HCT116 (cell line): Measurements from ENCODE around the gene C1QTNF2. TPM values are rescaled to one million over a fixed set of nuclear protein-coding genes. Genes with fewer than 3 reads are reported as not detected.

Source experiments
- ATAC-seq: fragments of 200-7000 bp; cut with Tn5 transposase; 2 replicates; pipeline ENCODE4 v1.9.1; 2020; ENCODE audit warnings: mild to moderate bottlenecking, moderate library complexity
- BruUV-seq: library from RNA; stranded (reverse); fragments of 400-500 nt; replicated peaks from 2 replicates; lab custom pipeline; 2021; lab: Mats Ljungman, UMichigan
- CTCF ChIA-PET: fragments of 300-600 bp; sonication (Branson Sonifier 250); formaldehyde crosslinking; loops from one replicate; lab custom pipeline; 2021; ENCODE audit warnings: antibody characterized with exemption; lab: Charles Lee
- POLR2A ChIA-PET: fragments of 300-600, 350-600 bp; sonication (Branson Sonifier 250); formaldehyde crosslinking; loops from one replicate; lab custom pipeline; 2021; ENCODE audit warnings: antibody characterized with exemption; lab: Charles Lee
- RAD21 ChIA-PET, 2 experiments: fragments of 300-600 bp; sonication (Branson Sonifier 250); formaldehyde crosslinking; loops; one replicate each; lab custom pipeline; 2023; ENCODE audit warnings: low total read pairs in 2 of 2; ENCODE audit not compliant: uncharacterized antibody in 2 of 2, unreplicated experiment in 2 of 2, low non-redundant PET in 1 of 2; lab: Charles Lee
- DNase-seq: peaks from one replicate; pipeline ENCODE4 v3.0.0-alpha.2; 2010; ENCODE audit warnings: low read depth, low spot score
- H2AFZ ChIP-seq: fragments of 200-600 bp; shearing (Covaris generic), sonication (generic); 2 replicates; pipeline ENCODE4 v1.6.1; 2017; ENCODE audit warnings: low read depth, mixed run types, mixed read lengths, antibody characterized with exemption, low read length; ENCODE audit not compliant: poor library complexity, severe bottlenecking
- H3K27ac ChIP-seq: 2 replicates; pipeline ENCODE4 v1.5.1; 2012; ENCODE audit warnings: low read depth, low read length
- H3K27me3 ChIP-seq: fragments of 200-600 bp; sonication (generic); 2 replicates; pipeline ENCODE4 v1.6.1; 2016; ENCODE audit warnings: mixed run types, low read length, mixed read lengths; ENCODE audit not compliant: insufficient read depth
- H3K36me3 ChIP-seq, 2 experiments: fragments of 200-500 bp in 1 of 2; fragments of 200-600 bp in 1 of 2; sonication (Bioruptor generic) in 1 of 2; sonication (generic) in 1 of 2; 2 replicates each; pipeline versions ENCODE4 v1.5.1 to v1.6.1; 2014 to 2016; ENCODE audit warnings: low read length in 2 of 2, inconsistent platforms in 1 of 2, mixed read lengths in 1 of 2, mixed run types in 1 of 2; ENCODE audit not compliant: insufficient read depth in 2 of 2, control insufficient read depth in 1 of 2
- H3K4me1 ChIP-seq, 2 experiments: fragments of 200-600 bp in 1 of 2; sonication (generic) in 1 of 2; 2 replicates each; pipeline versions ENCODE4 v1.5.1 to v1.6.1; 2012 to 2017; ENCODE audit warnings: low read length in 2 of 2, inconsistent platforms in 1 of 2, mild to moderate bottlenecking in 1 of 2, mixed read lengths in 1 of 2, mixed run types in 1 of 2, moderate library complexity in 1 of 2; ENCODE audit not compliant: insufficient read depth in 2 of 2, control insufficient read depth in 1 of 2
- H3K4me2 ChIP-seq: fragments of 200-600 bp; sonication (generic); 2 replicates; pipeline ENCODE4 v1.6.1; 2017; ENCODE audit warnings: mixed run types, low read length, mixed read lengths
- H3K4me3 ChIP-seq, 2 experiments: fragments of 200-600 bp in 1 of 2; sonication (generic) in 1 of 2; replicated peaks in 1 of 2; 2 replicates each; pipeline ENCODE4 v1.5.1; 2011 to 2016; ENCODE audit warnings: low read length in 2 of 2, control low read depth in 1 of 2, low read depth in 1 of 2, mild to moderate bottlenecking in 1 of 2, mixed read lengths in 1 of 2, mixed run types in 1 of 2
- H3K79me2 ChIP-seq: fragments of 200-600 bp; sonication (generic); 2 replicates; pipeline ENCODE4 v1.6.1; 2017; ENCODE audit warnings: mild to moderate bottlenecking, mixed run types, low read length, moderate library complexity, mixed read lengths; ENCODE audit not compliant: insufficient read depth
- H3K9ac ChIP-seq: fragments of 200-600 bp; sonication (generic); 2 replicates; pipeline ENCODE4 v1.6.1; 2016; ENCODE audit warnings: low read length, mixed read lengths
- H3K9me2 ChIP-seq: fragments of 200-600 bp; sonication (generic), shearing (Covaris generic); 2 replicates; pipeline ENCODE4 v1.6.1; 2017; ENCODE audit warnings: mixed run types, mild to moderate bottlenecking, moderate library complexity; ENCODE audit not compliant: insufficient read depth
- H3K9me3 ChIP-seq, 2 experiments: fragments of 200-500 bp in 1 of 2; fragments of 200-600 bp in 1 of 2; sonication (Bioruptor generic) in 1 of 2; sonication (generic) in 1 of 2; 2 replicates each; pipeline ENCODE4 v1.6.1; 2014 to 2017; ENCODE audit warnings: low read length in 2 of 2, mixed read lengths in 2 of 2, inconsistent platforms in 1 of 2, low read depth in 1 of 2, mild to moderate bottlenecking in 1 of 2, mixed run types in 1 of 2, moderate library complexity in 1 of 2; ENCODE audit not compliant: control insufficient read depth in 1 of 2, insufficient read depth in 1 of 2
- H4K20me1 ChIP-seq: fragments of 200-600 bp; sonication (generic), shearing (Covaris generic); 2 replicates; pipeline ENCODE4 v1.6.1; 2017; ENCODE audit warnings: mixed run types, mild to moderate bottlenecking, moderate library complexity; ENCODE audit not compliant: insufficient read depth
- CEBPB ChIP-seq: IDR thresholded peaks from 2 replicates; pipeline ENCODE4 v1.6.1; 2012; ENCODE audit warnings: low read depth
- CTCF ChIP-seq, 3 experiments: fragments of 200-600 bp in 1 of 3; sonication (generic) in 1 of 3; IDR thresholded peaks in 2 of 3; conservative IDR thresholded peaks in 1 of 3; 2 replicates each; pipeline ENCODE4 v1.5.1; 2012 to 2017; ENCODE audit warnings: low read depth in 2 of 3, low read length in 2 of 3, antibody characterized with exemption in 1 of 3, borderline replicate concordance in 1 of 3, control low read depth in 1 of 3, mild to moderate bottlenecking in 1 of 3, mixed read lengths in 1 of 3, mixed run types in 1 of 3, moderate library complexity in 1 of 3; ENCODE audit not compliant: insufficient read depth in 1 of 3
- EGR1 ChIP-seq: IDR thresholded peaks from 2 replicates; pipeline ENCODE4 v1.6.1; 2012; ENCODE audit warnings: low read depth
- EZH2 ChIP-seq: fragments of 200-600 bp; sonication (generic); IDR thresholded peaks from 2 replicates; pipeline ENCODE4 v1.6.1; 2017; ENCODE audit warnings: antibody characterized with exemption, mixed run types
- JUND ChIP-seq: IDR thresholded peaks from 2 replicates; pipeline ENCODE4 v1.6.1; 2012
- MAX ChIP-seq: IDR thresholded peaks from 2 replicates; pipeline ENCODE4 v1.6.1; 2012
- TCF7L2 ChIP-seq: IDR thresholded peaks from 2 replicates; pipeline ENCODE4 v1.7.0; 2011; ENCODE audit warnings: borderline replicate concordance, inconsistent platforms; ENCODE audit not compliant: insufficient read depth, insufficient read length; ENCODE audit errors: extremely low read depth
- ZBTB33 ChIP-seq: IDR thresholded peaks from 2 replicates; pipeline ENCODE4 v1.6.1; 2011; ENCODE audit warnings: mild to moderate bottlenecking, low read length, moderate library complexity; ENCODE audit not compliant: insufficient replicate concordance; ENCODE audit errors: extremely low read depth
- ZFX ChIP-seq: fragments of 450-650 bp; IDR thresholded peaks from 2 replicates; pipeline ENCODE4 v1.6.1; 2017
- intact Hi-C: fragments of 100-400 bp; cut with micrococcal nuclease; formaldehyde crosslinking; loops from 2 replicates; pipeline ENCODE4 v1.10.0; 2022
- total RNA-seq: library from RNA; stranded (reverse); gene quantifications from one replicate; pipeline ENCODE4 v1.2.1, GENCODE V29; 2021; ENCODE audit not compliant: unreplicated experiment

The C1QTNF2 gene
- total RNA-seq, 1 experiment from 2014 or later = 0.15 TPM

GRCh38 chr5:160377651-160378050 is 7.2 kb upstream of the C1QTNF2 start:
- Histone ChIP-seq H3K27ac (no peak overlapping the region), H4K20me1 (no peaks in the 10 kb centered on the region), H3K27me3 (peaks cover 34% of the 10 kb centered on the region), H3K9me3 (no peaks in the 10 kb centered on the region), H3K4me3 (no peak overlapping the region), H3K36me3 (no peaks in the 10 kb centered on the region), H3K9ac (no peak overlapping the region), H2AFZ (no peak overlapping the region), H3K4me2 (no peak overlapping the region), H3K9me2 (no peaks in the 10 kb centered on the region), H3K4me1 (no peaks in the 10 kb centered on the region), H3K79me2 (no peaks in the 10 kb centered on the region)
- ChIA-PET RAD21 (interaction anchor here in 1 of 2 experiments (0.5 kb wide), 1 partner anchor 133 kb away, joined by 7 read pairs; no protein-coding TSS in a partner anchor), CTCF (interaction anchor here (1.7 kb wide), 1 partner anchor 14 kb away, joined by 6 read pairs; no protein-coding TSS in a partner anchor), POLR2A (no interaction called here)
- TF ChIP-seq JUND = no peak
- no peak for TF ChIP-seq TCF7L2
- TF ChIP-seq ZFX = no peak
- TF ChIP-seq EZH2 = no peak
- no peak for TF ChIP-seq MAX
- no peak for TF ChIP-seq EGR1
- no peak for TF ChIP-seq CEBPB
- no peak for TF ChIP-seq ZBTB33
- no TSS peak for BruUV-seq
- ATAC-seq = no peak
- intact Hi-C loops = no loop called here
- no peak for DNase-seq

GRCh38 chr5:160376416-160376815 is 6.0 kb upstream of the C1QTNF2 start:
- no peaks in the 10 kb centered on the region for H3K9me2 ChIP-seq
- H4K20me1 ChIP-seq = no peaks in the 10 kb centered on the region
- ChIA-PET RAD21 (no interaction called here), CTCF (interaction anchor here (1.7 kb wide), 1 partner anchor 15 kb away, joined by 6 read pairs; no protein-coding TSS in a partner anchor), POLR2A (no interaction called here)
- no peaks in the 10 kb centered on the region for H3K9me3 ChIP-seq
- peaks cover 32% of the 10 kb centered on the region for H3K27me3 ChIP-seq
- H3K4me2 ChIP-seq = no peak overlapping the region
- no peak overlapping the region for H3K27ac ChIP-seq
- BruUV-seq = no TSS peak
- no peak overlapping the region for H3K4me3 ChIP-seq
- no peak overlapping the region for H2AFZ ChIP-seq
- no peak for TF ChIP-seq MAX
- no peak for TF ChIP-seq EGR1
- TF ChIP-seq CTCF (IDR thresholded peaks at IDR 0.05 in 2 of 3, conservative IDR thresholded peaks at IDR 0.05 in 1 of 3; ENCODE audit: borderline replicate concordance in 1 of 3, insufficient read depth in 1 of 3, low read depth in 2 of 3, low read length in 2 of 3) = no peak
- ATAC-seq (no peak), DNase-seq (no peak)
- H3K4me1 ChIP-seq = no peaks in the 10 kb centered on the region
- intact Hi-C loops = no loop called here
- H3K36me3 ChIP-seq = no peaks in the 10 kb centered on the region
- H3K9ac ChIP-seq = no peak overlapping the region
- H3K79me2 ChIP-seq = no peaks in the 10 kb centered on the region
